Endothelial cell (in vitro differentiated cells): Measurements from ENCODE around the gene MACF1. TPM values are rescaled to one million over a fixed set of nuclear protein-coding genes. Genes with fewer than 3 reads are reported as not detected.

Source experiments
- DNase-seq: peaks from one replicate; pipeline ENCODE4 v3.0.0; 2021; ENCODE audit warnings: low spot score
- H3K27ac Mint-ChIP-seq: one replicate; pipeline ENCODE4 v1.8.0; 2021; ENCODE audit warnings: mixed read lengths, inconsistent platforms; ENCODE audit not compliant: unreplicated experiment
- H3K27me3 Mint-ChIP-seq: one replicate; pipeline ENCODE4 v1.8.0; 2021; ENCODE audit warnings: mild to moderate bottlenecking, moderate library complexity, mixed read lengths, inconsistent platforms; ENCODE audit not compliant: unreplicated experiment
- H3K36me3 Mint-ChIP-seq: one replicate; pipeline ENCODE4 v1.8.0; 2021; ENCODE audit warnings: mild to moderate bottlenecking, low read depth, mixed read lengths, inconsistent platforms; ENCODE audit not compliant: unreplicated experiment
- H3K4me1 Mint-ChIP-seq: one replicate; pipeline ENCODE4 v1.8.0; 2021; ENCODE audit warnings: mild to moderate bottlenecking, mixed read lengths, inconsistent platforms; ENCODE audit not compliant: unreplicated experiment
- H3K4me3 Mint-ChIP-seq: one replicate; pipeline ENCODE4 v1.8.0; 2021; ENCODE audit warnings: mild to moderate bottlenecking, mixed read lengths, inconsistent platforms; ENCODE audit not compliant: unreplicated experiment
- H3K9me3 Mint-ChIP-seq: one replicate; pipeline ENCODE4 v1.8.0; 2021; ENCODE audit warnings: mixed read lengths, inconsistent platforms; ENCODE audit not compliant: unreplicated experiment
- CTCF ChIP-seq: fragments of 200-600 bp; sonication (generic); IDR thresholded peaks from one replicate; pipeline ENCODE4 v1.5.0; 2021; ENCODE audit warnings: antibody characterized with exemption; ENCODE audit not compliant: unreplicated experiment
- total RNA-seq: library from RNA; stranded (reverse); fragmentation: NEBNext Ultra II Directional; extraction: Animal tissue kit (Norgen Biotek cat#: 25700); gene quantifications from one replicate; pipeline ENCODE4 v1.2.1, GENCODE V29; 2021; ENCODE audit not compliant: unreplicated experiment

The MACF1 gene
- total RNA-seq, 1 donor from 2014 or later: 511 TPM

- TF ChIP-seq CTCF: no peak
- no peak for DNase-seq
- Mint-ChIP-seq H3K4me3 (peak overlapping the region; percentile 10), H3K36me3 (peaks cover 77% of the 10 kb centered on the region), H3K9me3 (no peaks in the 10 kb centered on the region), H3K4me1 (no peaks in the 10 kb centered on the region), H3K27me3 (peaks cover 9% of the 10 kb centered on the region), H3K27ac (no peak overlapping the region)
Measured at GRCh38 chr1:39426346-39426745, 221.9 kb downstream of the MACF1 start.

- no peak overlapping the region for H3K4me3 Mint-ChIP-seq
- H3K27ac Mint-ChIP-seq: peak overlapping the region; percentile 30
- no peak for TF ChIP-seq CTCF
- no peaks in the 10 kb centered on the region for H3K4me1 Mint-ChIP-seq
- H3K36me3 Mint-ChIP-seq: peaks cover 75% of the 10 kb centered on the region
- peaks cover 6% of the 10 kb centered on the region for H3K27me3 Mint-ChIP-seq
- no peak for DNase-seq
- H3K9me3 Mint-ChIP-seq: no peaks in the 10 kb centered on the region
Measured at GRCh38 chr1:39427374-39427773, 222.9 kb downstream of the MACF1 start.

- DNase-seq: no peak
- Mint-ChIP-seq H3K27me3 (peaks cover 5% of the 10 kb centered on the region), H3K9me3 (no peaks in the 10 kb centered on the region), H3K4me3 (no peak overlapping the region), H3K36me3 (peaks cover 70% of the 10 kb centered on the region), H3K4me1 (no peaks in the 10 kb centered on the region), H3K27ac (no peak overlapping the region)
- no peak for TF ChIP-seq CTCF
Measured at GRCh38 chr1:39427912-39428311, 223.4 kb downstream of the MACF1 start.

- Mint-ChIP-seq H3K4me1 (no peaks in the 10 kb centered on the region), H3K9me3 (no peaks in the 10 kb centered on the region), H3K27ac (no peak overlapping the region), H3K36me3 (peaks cover 70% of the 10 kb centered on the region), H3K4me3 (no peak overlapping the region), H3K27me3 (peaks cover 5% of the 10 kb centered on the region)
- no peak for DNase-seq
- TF ChIP-seq CTCF: no peak
Measured at GRCh38 chr1:39431927-39432326, 227.4 kb downstream of the MACF1 start.

- H3K27ac Mint-ChIP-seq: no peak overlapping the region
Measured at GRCh38 chr1:39434797-39435395, 230.4 kb downstream of the MACF1 start.

More at GRCh38 chr1:39434797-39435395, 230.4 kb downstream of the MACF1 start:
- no peak for TF ChIP-seq CTCF
- DNase-seq: no peak
- Mint-ChIP-seq H3K27me3 (peaks cover 3% of the 10 kb centered on the region), H3K4me3 (peak overlapping the region; percentile 26), H3K36me3 (peaks cover 56% of the 10 kb centered on the region), H3K9me3 (no peaks in the 10 kb centered on the region), H3K4me1 (no peaks in the 10 kb centered on the region)
